ENCODE data around the gene TPK1. TPM values are rescaled to one million over a fixed set of nuclear protein-coding genes. Genes with fewer than 3 reads are reported as not detected.

Gene TPK1
- total and polyA plus RNA-seq, 2 of the 4 experiments (the other 2 are of a cell fraction): 0.38 to 1.8 TPM

DNA sequence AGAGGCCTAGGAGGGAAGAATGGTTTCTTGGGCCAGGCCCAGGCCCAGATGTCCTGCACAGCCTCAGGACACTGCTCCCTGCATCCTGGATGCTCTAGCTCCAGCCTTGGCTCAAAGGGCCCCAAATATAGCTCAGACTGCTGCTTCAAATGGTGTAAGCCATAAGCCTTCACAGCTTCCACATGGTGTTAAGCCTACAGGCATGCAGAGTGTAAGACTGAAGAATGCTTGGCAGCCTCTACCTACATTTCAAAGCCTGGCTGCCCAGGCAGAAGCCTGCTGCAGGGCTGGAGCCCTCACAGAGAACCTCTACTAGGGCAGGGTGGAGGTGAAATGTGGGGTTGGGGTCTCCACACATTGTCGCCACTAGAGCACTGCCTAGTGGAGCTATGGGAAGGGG, 118.1 kb downstream of the TPK1 start:
- no peak for DNase-seq
- Histone ChIP-seq H2BK20ac (ENCODE audit: low read depth, low read length) (no peak overlapping the region), H2BK5ac (ENCODE audit: low read depth, low read length, poor library complexity, severe bottlenecking) (no peak overlapping the region), H4K5ac (ENCODE audit: low read depth, low read length) (no peak overlapping the region), H2AFZ (replicated peaks; ENCODE audit: low read length, poor library complexity) (no peak overlapping the region), H2BK120ac (ENCODE audit: low read depth, low read length) (no peak overlapping the region), H3K36me3 (ENCODE audit: control insufficient read depth, insufficient read depth, low read length) (no peaks in the 10 kb centered on the region), H3K9ac (ENCODE audit: low read depth, low read length) (no peak overlapping the region), H3K18ac (ENCODE audit: low read depth, low read length) (no peak overlapping the region), H3K4me3 (ENCODE audit: insufficient read depth, low read depth, low read length) (no peak overlapping the region), H3K9me3 (ENCODE audit: control insufficient read depth, insufficient read depth, low read length) (peaks cover 20% of the 10 kb centered on the region), H2AK9ac (replicated peaks; ENCODE audit: low read depth, low read length, poor library complexity) (no peak overlapping the region), H3K9me1 (ENCODE audit: insufficient read depth, low read length) (no peaks in the 10 kb centered on the region), H3K4me2 (ENCODE audit: low read depth, low read length) (no peak overlapping the region), H4K91ac (ENCODE audit: insufficient read depth, low read depth, low read length) (no peak overlapping the region), H3K23ac (ENCODE audit: low read depth, low read length) (no peak overlapping the region), H4K20me1 (ENCODE audit: insufficient read depth, low read length) (no peaks in the 10 kb centered on the region), H3K14ac (replicated peaks; ENCODE audit: low read depth, low read length) (no peak overlapping the region), H3K27ac (ENCODE audit: insufficient read depth, low read length) (no peak overlapping the region), H4K8ac (ENCODE audit: low read depth in 2 of 2, low read length in 2 of 2) (no peak overlapping the region), H3K79me1 (ENCODE audit: low read depth in 1 of 2, low read length in 2 of 2) (no peaks in the 10 kb centered on the region), H3K4me1 (ENCODE audit: control insufficient read depth, insufficient read depth, low read length) (no peaks in the 10 kb centered on the region), H3K4ac (ENCODE audit: low read depth, low read length) (no peak overlapping the region), H3K27me3 (ENCODE audit: control insufficient read depth, insufficient read depth, low read length) (no peaks in the 10 kb centered on the region), H2AK5ac (ENCODE audit: low read depth, low read length) (no peak overlapping the region), H2BK15ac (ENCODE audit: low read depth, low read length) (no peak overlapping the region), H3K56ac (ENCODE audit: extremely low read depth, insufficient read depth, low read length) (no peak overlapping the region)
- ATAC-seq (ENCODE audit: low read depth): no peak
- ChIA-PET CTCF (no interaction called here), POLR2A (ENCODE audit: unreplicated experiment) (no interaction called here)
- dilution Hi-C loops (cut with HindIII; ENCODE audit: low sequenced_read_pairs, unreplicated experiment): no loop called here
- in situ Hi-C loops (cut with MboI; ENCODE audit: low sequenced_read_pairs): no loop called here
- no CpG with 5 or more reads among the region's 1 CpG for WGBS, 2 experiments (ENCODE audit: extremely low coverage in 2 of 2, insufficient read length in 1 of 2)
- intact Hi-C loops (cut with micrococcal nuclease): no loop called here
- no peak for TF ChIP-seq BHLHE40 (IDR thresholded peaks at IDR 0.05; ENCODE audit: low read depth, low read length)
- no peak for TF ChIP-seq RCOR1 (IDR thresholded peaks at IDR 0.05; ENCODE audit: insufficient replicate concordance, low read length)
- TF ChIP-seq SMC3 (IDR thresholded peaks at IDR 0.05; ENCODE audit: low read depth, low read length): no peak
- no peak for TF ChIP-seq MAZ (IDR thresholded peaks at IDR 0.05; ENCODE audit: borderline replicate concordance, low read depth, low read length)
- TF ChIP-seq RAD21 (IDR thresholded peaks at IDR 0.05; ENCODE audit: low read length): no peak
- TF ChIP-seq, protein P1, sequence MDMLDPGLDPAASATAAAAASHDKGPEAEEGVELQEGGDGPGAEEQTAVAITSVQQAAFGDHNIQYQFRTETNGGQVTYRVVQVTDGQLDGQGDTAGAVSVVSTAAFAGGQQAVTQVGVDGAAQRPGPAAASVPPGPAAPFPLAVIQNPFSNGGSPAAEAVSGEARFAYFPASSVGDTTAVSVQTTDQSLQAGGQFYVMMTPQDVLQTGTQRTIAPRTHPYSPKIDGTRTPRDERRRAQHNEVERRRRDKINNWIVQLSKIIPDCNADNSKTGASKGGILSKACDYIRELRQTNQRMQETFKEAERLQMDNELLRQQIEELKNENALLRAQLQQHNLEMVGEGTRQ (IDR thresholded peaks at IDR 0.05; ENCODE audit: low read depth, low read length): no peak
- TF ChIP-seq CHD1 (IDR thresholded peaks at IDR 0.05; ENCODE audit: low read depth, low read length): no peak
- no TSS peak for BruUV-seq (replicated peaks)
